Middle frontal gyrus (tissue), 1 donor: Measurements from ENCODE around the gene CDH4.

Source experiments
- DNase-seq: peaks from one replicate; pipeline ENCODE4 v3.0.0-alpha.2; 2015; ENCODE audit warnings: low spot score; ENCODE audit errors: extremely low spot score

CDH4 gene

GRCh38 chr20:61532736-61533135 lies 280.7 kb downstream of the CDH4 start:
- no peak for DNase-seq

GRCh38 chr20:61533231-61533631 lies 281.2 kb downstream of the CDH4 start:
- DNase-seq, result no peak

GRCh38 chr20:61534346-61534745 lies 282.3 kb downstream of the CDH4 start:
- DNase-seq, result no peak

GRCh38 chr20:61535091-61535490 lies 283.0 kb downstream of the CDH4 start:
- no peak for DNase-seq

GRCh38 chr20:61535536-61535935 lies 283.5 kb downstream of the CDH4 start:
- no peak for DNase-seq

- DNase-seq, result no peak
Measured at GRCh38 chr20:61535956-61536355, 283.9 kb downstream of the CDH4 start.

GRCh38 chr20:61536671-61537070 lies 284.6 kb downstream of the CDH4 start:
- DNase-seq, result no peak

- no peak for DNase-seq
Measured at GRCh38 chr20:61537239-61538182, 285.4 kb downstream of the CDH4 start.

- no peak for DNase-seq
Measured at GRCh38 chr20:61538183-61538942, 286.3 kb downstream of the CDH4 start.

GRCh38 chr20:61538943-61539265 lies 286.8 kb downstream of the CDH4 start:
- DNase-seq, result no peak

- DNase-seq, result no peak
Measured at GRCh38 chr20:61539706-61540360, 287.8 kb downstream of the CDH4 start.

GRCh38 chr20:61541537-61541936 lies 289.5 kb downstream of the CDH4 start:
- no peak for DNase-seq

- no peak for DNase-seq
Measured at GRCh38 chr20:61543086-61543485, 291.0 kb downstream of the CDH4 start.

- DNase-seq, result no peak
Measured at GRCh38 chr20:61543931-61544745, 292.1 kb downstream of the CDH4 start.

- DNase-seq, result no peak
Measured at GRCh38 chr20:61544910-61545889, 293.1 kb downstream of the CDH4 start.

GRCh38 chr20:61546641-61547040 lies 294.6 kb downstream of the CDH4 start:
- no peak for DNase-seq

- no peak for DNase-seq
Measured at GRCh38 chr20:61548069-61548468, 296.0 kb downstream of the CDH4 start.

GRCh38 chr20:61549865-61550264 lies 297.8 kb downstream of the CDH4 start:
- DNase-seq, result no peak

GRCh38 chr20:61551401-61551800 lies 299.3 kb downstream of the CDH4 start:
- DNase-seq, result no peak

- no peak for DNase-seq
Measured at GRCh38 chr20:61554617-61555016, 302.6 kb downstream of the CDH4 start.
